K562 treated with DMSO at 1 percent for 24 hours (cell line): ENCODE data around the gene NECTIN4. TPM values are rescaled to one million over a fixed set of nuclear protein-coding genes. Genes with fewer than 3 reads are reported as not detected.

Experiments used
- total RNA-seq: library from RNA; unstranded; fragments of 300-600 nt; gene quantifications from 2 replicates; pipeline ENCODE4 v1.2.3, GENCODE V29; 2022; ENCODE audit warnings: low read depth; ENCODE audit not compliant: insufficient read depth

The NECTIN4 gene
- not detected in 2 replicates for total RNA-seq

GRCh38 chr1:161089251-161089924, at the start of gene NECTIN4:
TSS of gene NECTIN4 (minus strand) at chr1:161089558. CDS start at chr1:161089296, 262 bp downstream.

GRCh38 chr1:161132410-161133219, 43.3 kb upstream of the NECTIN4 start, which contains the start of gene DEDD:
TSS of gene DEDD (minus strand) at chr1:161132667. CDS start at chr1:161124462, 8,205 bp downstream.

GRCh38 chr1:161117759-161118581, 28.6 kb upstream of the NECTIN4 start, which contains the start of the genes NIT1 and PFDN2:
TSS of gene NIT1 (plus strand) at chr1:161118105. CDS start at chr1:161118177, 72 bp downstream.
TSS of gene PFDN2 (minus strand) at chr1:161118037. CDS start at chr1:161118026, 11 bp downstream.

GRCh38 chr1:161098210-161099068, 9.1 kb upstream of the NECTIN4 start, which contains the start of gene KLHDC9:
TSS of gene KLHDC9 (plus strand) at chr1:161098361. CDS start at chr1:161098536, 175 bp downstream.

GRCh38 chr1:161069731-161070270, 19.6 kb downstream of the NECTIN4 start, which contains the start of gene ARHGAP30:
TSS of gene ARHGAP30 (minus strand) at chr1:161069891. CDS start at chr1:161069624, 267 bp downstream.

GRCh38 chr1:161045736-161046604, 43.4 kb downstream of the NECTIN4 start, which contains the start of gene USF1:
TSS of gene USF1 (minus strand) at chr1:161045977. CDS start at chr1:161043275, 2,702 bp downstream.

GRCh38 chr1:161038523-161039153, 50.7 kb downstream of the NECTIN4 start, which contains the start of gene TSTD1:
TSS of gene TSTD1 (minus strand) at chr1:161038964. CDS start at chr1:161038889, 75 bp downstream.

Other genes with a start within 250 kb of the NECTIN4 start
- gene CD244, start 226.7 kb downstream of the NECTIN4 start, total RNA-seq: not detected in 2 replicates
- not detected in 2 replicates for gene ITLN1, start 204.4 kb downstream of the NECTIN4 start, total RNA-seq
- gene ITLN2, start 134.7 kb downstream of the NECTIN4 start, total RNA-seq: not detected in 2 replicates
- gene F11R, start 68.4 kb downstream of the NECTIN4 start, total RNA-seq: 44.7 and 49.1 TPM in 2 replicates
- not detected in 2 replicates for gene TSTD1, start 50.6 kb downstream of the NECTIN4 start, total RNA-seq
- gene USF1, start 43.6 kb downstream of the NECTIN4 start, total RNA-seq: 61.4 and 67.8 TPM in 2 replicates
- 0.14 and 0.21 TPM in 2 replicates for gene ARHGAP30, start 19.7 kb downstream of the NECTIN4 start, total RNA-seq
- gene KLHDC9, start 8.8 kb upstream of the NECTIN4 start, total RNA-seq: not detected in 2 replicates
- gene PFDN2, start 28.5 kb upstream of the NECTIN4 start, total RNA-seq: 154 and 160 TPM in 2 replicates
- 44.0 and 47.1 TPM in 2 replicates for gene NIT1, start 28.5 kb upstream of the NECTIN4 start, total RNA-seq
- gene DEDD, start 43.1 kb upstream of the NECTIN4 start, total RNA-seq: 37.3 and 40.2 TPM in 2 replicates
- 79.8 and 89.5 TPM in 2 replicates for gene UFC1, start 64.4 kb upstream of the NECTIN4 start, total RNA-seq
- gene USP21, start 69.9 kb upstream of the NECTIN4 start, total RNA-seq: 19.6 and 23.4 TPM in 2 replicates
- 43.4 and 44.1 TPM in 2 replicates for gene PPOX, start 76.9 kb upstream of the NECTIN4 start, total RNA-seq
- gene B4GALT3, start 87.9 kb upstream of the NECTIN4 start, total RNA-seq: 77.4 and 78.2 TPM in 2 replicates
- 1.3 and 2.1 TPM in 2 replicates for gene ADAMTS4, start 109.5 kb upstream of the NECTIN4 start, total RNA-seq
- gene NDUFS2, start 112.8 kb upstream of the NECTIN4 start, total RNA-seq: 86.9 and 97.5 TPM in 2 replicates
- gene FCER1G, start 125.7 kb upstream of the NECTIN4 start, total RNA-seq: 2.4 TPM in 1 of 2 replicates, not detected in the other
- gene APOA2, start 134.1 kb upstream of the NECTIN4 start, total RNA-seq: not detected in 2 replicates
- gene TOMM40L, start 136.5 kb upstream of the NECTIN4 start, total RNA-seq: 18.4 and 18.8 TPM in 2 replicates
- gene NR1I3, start 148.6 kb upstream of the NECTIN4 start, total RNA-seq: 0.82 and 0.86 TPM in 2 replicates
- gene PCP4L1, start 169.2 kb upstream of the NECTIN4 start, total RNA-seq: not detected in 2 replicates
- 6.4 and 6.8 TPM in 2 replicates for gene MPZ, start 220.4 kb upstream of the NECTIN4 start, total RNA-seq
- gene SDHC, start 224.8 kb upstream of the NECTIN4 start, total RNA-seq: 132 and 172 TPM in 2 replicates